ENCODE measurements around the gene ANKRD11.

The ANKRD11 gene

GRCh38 chr16:89446975-89447293 lies 43.4 kb downstream of the ANKRD11 start:
- no peak for DNase-seq (ENCODE audit: low read depth)
- TF ChIP-seq CTCF (IDR thresholded peaks at IDR 0.05; ENCODE audit: control insufficient read depth, extremely low read depth, insufficient read depth): no peak

GRCh38 chr16:89446136-89446974 lies 44.0 kb downstream of the ANKRD11 start:
- TF ChIP-seq CTCF (IDR thresholded peaks at IDR 0.05; ENCODE audit: control insufficient read depth, extremely low read depth, insufficient read depth): no peak
- H3K4me3 ChIP-seq (ENCODE audit: low read depth, low read length): no peak overlapping the region
- DNase-seq (ENCODE audit: low read depth): no peak

More at GRCh38 chr16:89446975-89447293, 43.4 kb downstream of the ANKRD11 start:
- no peak overlapping the region for H3K4me3 ChIP-seq (ENCODE audit: low read depth, low read length)

- DNase-seq (ENCODE audit: low read depth): no peak
- no peak overlapping the region for H3K4me3 ChIP-seq (ENCODE audit: low read depth, low read length)
- no peak for TF ChIP-seq CTCF (IDR thresholded peaks at IDR 0.05; ENCODE audit: control insufficient read depth, extremely low read depth, insufficient read depth)
Observed at GRCh38 chr16:89445166-89445565, 45.2 kb downstream of the ANKRD11 start.

DNA sequence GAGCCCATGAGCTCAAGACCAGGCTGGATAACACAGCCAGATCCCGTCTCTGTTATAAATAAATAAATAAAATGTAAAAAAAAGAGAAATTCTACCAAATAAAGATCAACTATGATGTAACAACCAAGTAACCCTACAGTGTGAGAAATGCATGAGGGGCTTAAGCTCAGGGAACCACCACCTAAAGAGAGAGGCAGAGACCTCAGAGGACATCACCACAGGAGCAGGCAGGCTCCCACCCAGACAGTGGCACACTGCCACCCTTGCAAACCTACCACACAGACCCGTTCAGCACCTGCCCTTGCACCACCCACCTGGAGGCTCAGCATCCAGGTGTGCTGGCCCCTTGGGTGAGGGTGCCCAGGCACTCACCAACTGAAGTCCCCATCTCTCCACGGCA lies 45.6 kb downstream of the ANKRD11 start:
- DNase-seq (ENCODE audit: low read depth): no peak
- TF ChIP-seq CTCF (IDR thresholded peaks at IDR 0.05; ENCODE audit: control insufficient read depth, extremely low read depth, insufficient read depth): no peak
- H3K4me3 ChIP-seq (ENCODE audit: low read depth, low read length): no peak overlapping the region

DNA sequence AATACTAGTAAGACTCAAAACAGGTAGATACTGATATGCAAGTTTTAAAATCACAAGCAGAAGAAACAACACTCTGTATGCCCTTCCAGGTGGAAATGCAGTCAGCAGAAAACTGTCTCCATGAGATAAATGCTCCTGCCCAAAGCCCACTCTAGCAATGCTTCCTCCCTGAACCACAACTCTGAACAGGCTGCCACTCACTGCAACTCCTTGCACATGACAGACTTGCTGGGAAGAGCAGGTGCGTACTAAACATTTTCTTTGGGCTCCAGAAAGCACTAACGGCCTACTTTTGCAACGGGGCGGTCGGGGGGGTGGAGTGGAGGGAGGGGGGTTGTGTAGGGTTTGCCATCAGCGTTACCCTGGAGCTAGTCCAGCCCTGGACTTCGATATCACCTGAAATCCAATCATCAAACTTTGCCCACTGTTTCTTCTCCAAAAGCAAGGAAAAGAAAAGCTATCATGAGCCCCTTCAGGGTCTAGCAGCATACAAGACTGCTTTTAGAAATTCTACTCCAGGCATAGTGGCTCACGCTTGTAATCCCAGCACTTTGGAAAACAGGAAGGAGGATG lies 46.1 kb downstream of the ANKRD11 start:
- no peak overlapping the region for H3K4me3 ChIP-seq (ENCODE audit: low read depth, low read length)
- TF ChIP-seq CTCF (IDR thresholded peaks at IDR 0.05; ENCODE audit: control insufficient read depth, extremely low read depth, insufficient read depth): no peak

GRCh38 chr16:89443727-89444084 lies 46.7 kb downstream of the ANKRD11 start:
- no peak overlapping the region for H3K4me3 ChIP-seq (ENCODE audit: low read depth, low read length)
- no peak for TF ChIP-seq CTCF (IDR thresholded peaks at IDR 0.05; ENCODE audit: control insufficient read depth, extremely low read depth, insufficient read depth)
- DNase-seq (ENCODE audit: low read depth): peak; percentile 56

More for the DNA sequence above, 46.1 kb downstream of the ANKRD11 start:
- DNase-seq (ENCODE audit: low read depth): no peak

All from LNCaP clone FGC (cell line).